NCI-H146 treated with DMSO at 0.1 percent for 48 hours (cell line): Measurements from ENCODE around the gene BCL6B.
"Not testable (repeated sequence)": the region's sequence is repeated elsewhere in the genome, so short reads cannot be mapped to it uniquely, and the experiment has no call there.

Experiments
- DNase-seq: peaks from one replicate; lab custom pipeline; 2025; ENCODE audit not compliant: unreplicated experiment; lab: John Stamatoyannopoulos, UW

Gene BCL6B, protein sequence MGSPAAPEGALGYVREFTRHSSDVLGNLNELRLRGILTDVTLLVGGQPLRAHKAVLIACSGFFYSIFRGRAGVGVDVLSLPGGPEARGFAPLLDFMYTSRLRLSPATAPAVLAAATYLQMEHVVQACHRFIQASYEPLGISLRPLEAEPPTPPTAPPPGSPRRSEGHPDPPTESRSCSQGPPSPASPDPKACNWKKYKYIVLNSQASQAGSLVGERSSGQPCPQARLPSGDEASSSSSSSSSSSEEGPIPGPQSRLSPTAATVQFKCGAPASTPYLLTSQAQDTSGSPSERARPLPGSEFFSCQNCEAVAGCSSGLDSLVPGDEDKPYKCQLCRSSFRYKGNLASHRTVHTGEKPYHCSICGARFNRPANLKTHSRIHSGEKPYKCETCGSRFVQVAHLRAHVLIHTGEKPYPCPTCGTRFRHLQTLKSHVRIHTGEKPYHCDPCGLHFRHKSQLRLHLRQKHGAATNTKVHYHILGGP

DNA sequence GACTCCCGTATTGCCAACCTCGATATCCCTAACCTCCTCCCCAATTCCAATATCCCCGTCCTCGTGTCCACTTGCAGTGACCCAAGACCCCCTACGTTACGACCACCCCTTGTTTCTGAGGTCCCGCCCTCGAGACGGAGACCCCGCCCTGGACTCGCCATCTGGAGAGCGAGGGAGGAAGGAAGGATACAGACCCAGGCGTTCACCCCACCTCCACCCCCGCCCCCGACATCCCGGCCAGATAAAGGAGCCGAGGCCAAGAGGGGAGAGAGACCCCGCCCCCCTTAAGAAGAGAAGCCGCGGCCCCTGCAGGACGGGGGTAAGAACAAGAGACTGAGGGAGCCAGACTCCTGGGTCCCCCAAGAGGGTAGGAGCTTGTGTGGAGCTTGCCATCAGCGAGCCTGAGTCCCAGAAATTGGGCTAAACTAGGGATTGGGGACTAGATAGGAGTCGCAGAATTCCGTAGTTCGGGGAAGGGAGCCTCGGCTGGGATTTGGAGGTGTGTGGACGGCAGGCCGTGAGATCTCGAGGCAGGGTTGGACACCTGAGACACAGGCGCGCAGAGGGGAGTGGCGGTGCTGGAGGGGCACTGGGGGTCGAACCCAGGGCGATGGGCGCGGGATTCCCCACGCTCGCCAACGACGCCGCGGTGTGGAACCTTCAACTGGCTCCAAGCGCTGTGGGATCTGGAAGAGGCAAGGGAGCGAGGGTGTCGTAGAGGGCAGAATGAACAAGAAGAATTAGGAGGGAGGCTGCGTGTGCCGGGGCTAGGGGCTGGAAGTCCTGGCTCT lies at the start of gene BCL6B:
Gene BCL6B (plus strand): TSS at position 270 of the 791 bp plus-strand sequence. CDS start 622 bp downstream, outside the sequence.
- DNase-seq = no peak

DNA sequence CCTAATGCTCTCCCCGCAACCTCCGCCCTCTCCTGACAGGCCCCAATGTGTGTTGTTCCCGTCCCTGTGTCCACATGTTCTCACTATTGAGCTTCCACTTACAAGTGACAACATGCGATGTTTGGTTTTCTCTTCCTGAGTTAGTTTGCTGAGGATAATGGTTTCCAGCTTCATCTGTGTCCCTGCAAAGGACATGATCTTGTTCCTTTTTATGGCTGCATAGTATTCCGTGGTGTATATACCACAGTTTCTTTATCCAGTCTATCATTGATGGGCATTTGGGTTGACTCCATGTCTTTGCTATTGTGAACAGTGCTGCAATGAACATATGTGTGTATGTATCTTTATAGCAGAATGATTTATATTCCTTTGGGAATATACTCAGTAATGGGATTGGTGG lies 43.4 kb upstream of the BCL6B start:
- not testable (repeated sequence) for DNase-seq

DNA sequence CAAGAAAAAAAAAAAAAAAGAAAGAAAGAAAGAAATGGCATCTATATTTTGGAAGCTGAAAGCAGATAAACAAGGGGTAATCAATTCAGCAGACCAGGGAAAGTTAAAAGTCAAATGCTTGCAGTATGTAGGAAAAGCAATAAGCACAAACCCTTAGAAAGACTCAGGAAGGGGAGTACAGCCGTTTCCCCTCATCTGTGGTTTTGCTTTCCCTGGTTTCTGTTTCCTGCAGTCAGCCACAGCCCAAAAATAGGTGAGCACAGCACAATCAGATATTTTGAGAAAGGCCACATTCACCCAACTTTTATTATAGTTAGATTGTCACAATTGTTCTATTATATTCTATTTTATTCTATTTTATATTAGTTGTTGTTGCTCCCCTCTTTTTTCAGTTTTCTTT lies 41.4 kb upstream of the BCL6B start:
- no peak for DNase-seq

DNA sequence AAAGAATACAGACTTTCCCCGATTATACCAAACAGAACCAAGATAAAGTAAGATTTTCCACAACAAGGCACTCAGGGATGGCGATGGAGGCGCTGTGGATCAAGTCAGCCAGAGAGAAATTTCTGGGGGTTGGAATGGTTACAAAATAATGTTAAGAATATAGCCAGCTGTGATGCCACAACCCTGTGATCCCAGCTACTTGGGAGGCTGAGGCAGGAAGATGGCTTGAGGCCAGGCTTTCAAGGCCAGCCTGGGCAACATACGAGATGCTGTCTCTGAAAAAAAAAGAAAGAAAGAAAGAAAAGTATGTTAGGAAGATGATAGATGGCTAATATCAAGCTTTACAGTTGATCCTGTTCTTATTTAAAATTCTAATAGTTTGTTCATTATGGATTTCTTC lies 37.6 kb upstream of the BCL6B start:
- no peak for DNase-seq

DNA sequence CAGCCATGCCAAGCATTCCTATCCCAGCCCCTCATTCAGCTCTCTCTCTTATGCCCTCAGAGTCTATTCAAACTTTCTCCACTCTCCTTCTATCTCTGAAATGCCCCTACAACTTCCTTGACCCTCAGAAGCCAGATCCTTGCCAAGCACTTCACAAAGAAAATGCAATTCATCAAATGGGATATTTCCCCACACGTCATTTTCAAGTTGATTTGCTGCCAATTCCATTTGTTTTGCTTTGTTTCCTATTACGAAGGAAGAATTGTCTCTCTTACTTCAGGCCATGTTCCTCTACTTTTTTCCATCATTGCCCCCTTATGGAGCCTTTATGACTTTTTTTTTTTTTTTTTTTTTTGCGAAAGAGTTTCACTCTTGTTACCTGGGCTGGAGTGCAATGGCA lies 36.2 kb upstream of the BCL6B start:
- no peak for DNase-seq

DNA sequence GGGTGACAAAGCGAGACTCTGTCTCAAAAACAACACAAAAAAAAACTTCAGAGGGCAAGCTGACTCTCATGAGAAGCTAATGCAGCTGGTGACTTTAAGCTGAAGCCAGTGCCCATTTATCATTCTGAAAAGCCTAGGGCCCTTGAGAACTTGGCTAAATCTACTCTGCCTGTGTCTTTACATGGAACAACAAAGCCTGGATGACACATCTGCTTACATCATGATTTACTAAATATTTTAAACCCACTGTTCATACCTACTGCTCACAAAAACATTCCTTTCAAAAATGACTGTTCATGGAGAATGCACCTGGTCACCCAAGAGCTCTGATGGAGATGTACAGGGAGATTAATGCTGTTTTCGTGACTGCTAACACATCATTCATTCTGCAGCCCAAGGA lies 33.1 kb upstream of the BCL6B start:
- DNase-seq = no peak

DNA sequence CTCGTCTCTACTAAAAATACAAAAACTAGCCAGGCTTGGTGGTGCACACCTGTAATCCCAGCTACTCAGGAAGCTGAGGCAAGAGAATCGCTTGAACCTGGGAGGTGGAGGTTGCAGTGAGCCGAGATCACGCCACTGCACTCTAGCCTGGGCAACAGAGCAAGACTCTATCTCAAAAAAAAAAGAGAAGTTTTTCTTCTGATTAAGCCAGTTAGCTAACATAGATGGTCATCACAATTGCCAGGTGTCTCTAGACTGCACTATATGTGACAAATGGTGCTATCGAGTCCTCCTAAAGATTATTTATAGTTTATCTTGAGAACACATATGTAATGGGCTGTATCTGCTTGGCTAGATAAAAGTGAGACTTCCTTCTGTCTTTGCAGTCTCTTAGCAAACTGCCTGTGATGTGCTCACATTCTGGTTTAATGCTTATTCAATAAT lies 29.2 kb upstream of the BCL6B start:
- DNase-seq = not testable (repeated sequence)

DNA sequence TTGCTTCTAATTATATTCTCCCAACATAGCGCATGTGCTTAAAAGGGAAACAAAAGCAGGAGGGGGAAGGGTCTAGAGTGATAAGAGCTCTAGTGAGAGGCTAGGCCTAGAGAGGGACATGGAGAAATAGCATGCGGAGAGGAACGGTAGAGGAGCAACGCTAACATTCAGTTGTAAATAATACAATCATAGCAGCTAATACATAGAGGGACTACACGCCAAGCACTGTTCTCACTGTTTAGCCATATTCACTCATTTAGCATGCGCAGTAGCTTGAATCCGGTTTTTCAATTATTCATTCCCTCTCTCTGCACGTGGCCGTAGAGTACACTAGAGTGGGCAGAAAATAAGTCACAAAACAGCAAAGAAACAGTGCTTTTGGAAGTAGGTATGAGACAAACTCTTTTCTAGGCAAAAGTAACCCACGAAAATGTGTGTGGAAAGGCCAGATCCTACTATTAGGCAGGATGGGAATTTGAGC lies 28.7 kb upstream of the BCL6B start:
- DNase-seq = no peak

DNA sequence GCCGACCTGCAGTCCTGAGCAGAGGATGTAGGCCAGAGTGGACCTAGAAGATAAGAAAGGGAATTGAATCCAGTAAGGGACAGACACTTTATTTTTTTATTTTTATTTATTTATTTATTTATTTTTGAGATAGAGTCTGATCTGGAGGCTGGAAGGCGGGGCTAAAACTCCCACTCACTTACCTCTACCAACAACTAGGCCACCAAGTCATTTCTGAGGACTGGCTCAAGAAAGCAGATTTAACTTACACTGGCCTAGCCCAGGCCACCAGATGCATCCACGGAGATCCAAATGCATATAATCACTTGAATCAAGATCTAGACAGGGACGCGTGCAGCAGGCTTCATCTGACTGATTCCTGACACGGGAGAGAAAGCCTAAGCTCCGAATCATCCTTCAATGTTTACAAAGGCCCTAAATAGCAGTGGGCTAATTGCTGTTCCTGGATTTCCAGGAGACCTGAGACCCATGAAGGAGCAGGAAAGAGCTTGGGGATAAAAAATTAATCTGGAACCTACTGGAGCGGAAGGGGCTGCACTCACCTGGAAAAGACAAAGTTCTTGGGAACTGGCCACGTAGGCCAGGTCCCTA lies 28.1 kb upstream of the BCL6B start:
- no peak for DNase-seq

DNA sequence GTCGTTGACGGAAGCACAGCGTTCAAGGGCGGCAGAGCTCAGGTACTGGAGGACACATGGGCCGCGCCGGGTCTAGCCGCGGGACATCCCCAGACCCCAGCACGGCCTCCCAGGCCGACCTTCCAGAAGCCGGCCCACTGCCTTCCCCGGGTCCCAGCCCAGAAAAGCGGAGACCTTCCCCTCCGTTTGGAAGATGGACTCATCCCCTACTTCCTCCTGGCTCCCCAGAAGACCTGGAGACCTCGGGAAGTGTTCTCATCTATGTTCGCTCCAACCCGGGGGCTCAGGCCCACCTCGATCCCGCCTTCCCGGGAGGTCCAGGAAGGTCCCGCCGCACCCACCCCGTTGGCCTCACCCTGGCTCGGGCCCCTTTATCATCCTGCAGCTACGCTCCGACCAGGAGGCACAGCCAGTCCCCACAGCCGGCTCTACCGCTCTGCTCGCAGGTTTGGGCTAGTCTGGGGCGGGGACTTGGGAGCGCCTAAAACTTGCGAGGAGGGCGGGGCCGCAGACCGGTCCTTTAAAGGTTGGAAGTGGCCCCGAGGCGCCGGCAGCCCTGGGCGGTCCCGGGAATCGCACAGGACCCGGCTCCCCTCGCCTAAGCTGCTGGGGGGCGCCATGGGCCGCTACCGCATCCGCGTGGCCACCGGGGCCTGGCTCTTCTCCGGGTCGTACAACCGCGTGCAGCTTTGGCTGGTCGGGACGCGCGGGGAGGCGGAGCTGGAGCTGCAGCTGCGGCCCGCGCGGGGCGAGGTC lies 27.2 kb upstream of the BCL6B start, which contains the start of gene ALOX12:
Gene ALOX12 (plus strand): TSS at position 550 of the 756 bp plus-strand sequence. CDS start 69 bp downstream, at position 619.
- DNase-seq = no peak

DNA sequence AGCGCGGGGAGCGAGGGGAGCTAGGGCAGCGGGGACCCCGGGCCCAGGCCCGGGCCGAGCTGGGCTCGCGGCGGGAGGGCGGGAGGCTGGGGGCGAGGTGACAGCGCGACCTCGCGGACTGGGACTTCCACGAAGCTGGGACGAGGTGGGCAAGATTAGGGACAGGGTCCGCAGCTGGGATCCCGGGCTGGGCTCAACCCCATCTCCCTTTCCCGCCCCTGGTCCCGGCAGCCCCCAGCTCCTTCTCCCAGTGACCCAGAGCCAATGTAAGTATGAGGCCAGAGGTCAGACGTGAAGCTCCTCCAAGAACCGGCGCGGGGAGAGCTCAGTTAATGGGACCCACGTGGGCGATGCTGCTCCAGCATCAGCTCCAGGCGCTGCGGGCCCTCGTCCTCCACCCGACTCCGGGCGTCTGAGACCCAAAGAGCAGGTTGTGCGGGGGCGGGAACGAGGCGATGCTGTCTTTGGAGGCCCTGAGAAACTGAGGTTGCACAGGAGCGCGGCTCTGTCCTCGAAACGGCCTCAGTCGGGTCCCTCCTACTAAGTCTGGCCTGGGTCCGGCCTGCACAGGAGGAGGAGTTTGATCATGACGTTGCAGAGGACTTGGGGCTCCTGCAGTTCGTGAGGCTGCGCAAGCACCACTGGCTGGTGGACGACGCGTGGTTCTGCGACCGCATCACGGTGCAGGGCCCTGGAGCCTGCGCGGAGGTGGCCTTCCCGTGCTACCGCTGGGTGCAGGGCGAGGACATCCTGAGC lies 26.4 kb upstream of the BCL6B start:
- no peak for DNase-seq

DNA sequence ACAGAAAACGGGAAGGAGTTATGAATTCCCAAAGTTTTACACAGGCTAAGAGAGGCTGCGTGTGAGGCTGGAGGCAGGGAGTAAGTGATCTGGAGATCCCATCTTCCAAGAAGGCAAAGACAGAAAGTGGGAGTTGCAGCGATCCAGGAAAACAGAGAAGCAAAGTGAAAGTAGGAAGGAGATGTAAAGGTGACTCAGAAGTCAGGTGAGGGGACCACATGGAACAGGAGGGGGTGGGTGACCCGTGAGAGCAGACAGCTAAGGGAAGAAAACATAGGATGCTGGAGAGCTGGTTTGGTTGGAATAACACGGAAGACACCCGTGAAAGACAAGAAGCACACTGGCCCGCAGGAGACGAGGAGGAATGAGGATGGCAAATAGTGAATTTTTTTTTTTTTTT lies 25.7 kb upstream of the BCL6B start:
- no peak for DNase-seq

DNA sequence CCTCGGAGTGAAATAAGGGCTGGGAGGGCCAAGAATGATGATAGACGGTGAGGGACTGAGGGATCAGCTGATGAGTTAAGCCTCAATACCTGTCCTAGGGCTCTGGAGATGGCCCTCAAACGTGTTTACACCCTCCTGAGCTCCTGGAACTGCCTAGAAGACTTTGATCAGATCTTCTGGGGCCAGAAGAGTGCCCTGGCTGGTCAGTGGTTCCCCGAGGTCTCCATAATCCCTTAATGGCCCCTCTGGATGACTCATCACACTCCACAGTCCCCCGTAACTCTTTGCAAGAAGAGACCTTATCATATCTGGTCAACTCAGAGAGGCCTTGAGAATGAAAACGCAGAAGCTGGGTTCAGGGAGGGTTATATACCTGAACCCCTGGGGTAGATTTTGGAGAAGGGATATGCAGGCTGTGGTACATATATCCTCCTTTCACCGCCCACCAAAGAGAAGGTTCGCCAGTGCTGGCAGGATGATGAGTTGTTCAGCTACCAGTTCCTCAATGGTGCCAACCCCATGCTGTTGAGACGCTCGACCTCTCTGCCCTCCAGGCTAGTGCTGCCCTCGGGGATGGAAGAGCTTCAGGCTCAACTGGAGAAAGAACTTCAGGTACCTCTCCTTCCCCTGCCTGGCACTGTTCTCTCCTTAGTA lies 23.9 kb upstream of the BCL6B start:
- no peak for DNase-seq

DNA sequence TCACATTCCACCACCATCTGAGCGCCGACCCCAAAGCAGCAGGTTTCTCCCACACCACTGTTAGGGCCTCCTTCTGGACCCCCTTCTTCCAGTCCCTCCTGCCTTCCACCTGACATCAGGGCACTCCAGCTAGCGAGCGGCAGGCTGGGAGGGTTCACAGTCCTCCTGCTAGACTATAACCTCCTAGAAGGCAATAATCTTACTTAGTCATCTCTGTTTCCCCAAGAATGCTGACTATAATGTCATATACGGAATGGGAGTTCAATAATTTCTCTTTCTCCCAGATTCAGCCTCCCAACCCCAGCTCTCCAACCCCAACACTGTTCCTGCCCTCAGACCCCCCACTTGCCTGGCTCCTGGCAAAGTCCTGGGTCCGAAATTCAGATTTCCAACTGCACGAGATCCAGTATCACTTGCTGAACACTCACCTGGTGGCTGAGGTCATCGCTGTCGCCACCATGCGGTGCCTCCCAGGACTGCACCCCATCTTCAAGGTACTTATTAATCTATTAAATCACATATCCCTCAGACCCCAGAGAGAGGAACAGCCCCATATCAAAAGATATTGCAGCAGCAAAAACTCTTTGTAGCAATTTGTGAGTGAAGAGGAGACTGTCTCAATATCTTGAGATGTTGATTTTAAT lies 21.4 kb upstream of the BCL6B start:
- no peak for DNase-seq

DNA sequence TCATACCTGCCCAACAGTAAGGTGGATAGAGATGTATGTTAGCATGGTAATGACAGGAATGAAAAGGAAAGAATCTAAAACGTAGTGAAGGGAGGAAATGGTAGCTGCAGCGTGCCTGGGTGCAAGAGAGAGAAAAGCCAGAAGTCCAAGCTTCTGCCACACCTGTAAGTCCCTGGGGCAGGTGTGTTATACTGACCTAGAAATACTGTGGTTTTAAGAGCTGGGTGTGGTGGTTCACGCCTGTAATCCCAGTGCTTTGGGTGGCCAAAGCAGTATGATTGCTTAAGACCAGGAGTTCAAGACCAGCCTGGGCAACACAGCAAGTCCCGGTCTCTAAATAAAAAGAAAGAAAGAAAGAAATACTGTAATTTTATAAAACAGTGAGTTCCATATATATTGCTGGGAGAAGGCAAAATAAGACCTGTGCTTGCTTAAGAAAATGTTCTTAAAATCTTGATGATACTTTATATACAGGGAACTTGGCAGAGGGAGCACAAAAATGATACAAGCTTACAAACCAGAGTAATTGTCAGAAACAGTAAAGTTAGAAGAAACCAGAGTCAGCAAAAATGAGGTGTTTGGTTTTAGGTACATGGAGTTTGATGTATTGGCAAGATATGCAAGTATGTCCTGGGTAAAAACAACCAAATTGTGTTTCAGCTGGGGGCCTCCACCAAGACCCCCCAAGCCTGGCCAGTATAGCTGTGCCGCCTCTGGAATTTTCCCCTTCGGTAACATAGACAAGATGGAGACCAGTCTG lies 20.4 kb upstream of the BCL6B start:
- no peak for DNase-seq

DNA sequence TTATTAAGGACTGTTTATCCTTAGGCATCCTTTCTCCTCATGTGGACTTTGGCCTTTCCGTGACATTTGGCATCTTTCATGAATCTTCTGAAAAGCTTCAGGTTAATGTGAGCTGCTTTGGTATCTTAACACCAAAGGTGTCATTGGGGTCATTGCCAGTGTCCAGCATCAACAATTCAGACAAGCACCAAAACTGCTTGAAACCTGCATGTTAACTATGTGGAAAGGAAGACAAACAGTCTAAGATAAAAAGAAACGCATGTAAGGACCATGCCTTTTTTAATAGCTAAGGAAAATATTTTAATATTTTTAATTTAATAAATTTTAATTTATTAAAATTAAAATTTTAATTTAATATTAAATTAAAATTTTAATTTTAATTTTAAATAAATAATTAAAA lies 19.1 kb upstream of the BCL6B start:
- no peak for DNase-seq

DNA sequence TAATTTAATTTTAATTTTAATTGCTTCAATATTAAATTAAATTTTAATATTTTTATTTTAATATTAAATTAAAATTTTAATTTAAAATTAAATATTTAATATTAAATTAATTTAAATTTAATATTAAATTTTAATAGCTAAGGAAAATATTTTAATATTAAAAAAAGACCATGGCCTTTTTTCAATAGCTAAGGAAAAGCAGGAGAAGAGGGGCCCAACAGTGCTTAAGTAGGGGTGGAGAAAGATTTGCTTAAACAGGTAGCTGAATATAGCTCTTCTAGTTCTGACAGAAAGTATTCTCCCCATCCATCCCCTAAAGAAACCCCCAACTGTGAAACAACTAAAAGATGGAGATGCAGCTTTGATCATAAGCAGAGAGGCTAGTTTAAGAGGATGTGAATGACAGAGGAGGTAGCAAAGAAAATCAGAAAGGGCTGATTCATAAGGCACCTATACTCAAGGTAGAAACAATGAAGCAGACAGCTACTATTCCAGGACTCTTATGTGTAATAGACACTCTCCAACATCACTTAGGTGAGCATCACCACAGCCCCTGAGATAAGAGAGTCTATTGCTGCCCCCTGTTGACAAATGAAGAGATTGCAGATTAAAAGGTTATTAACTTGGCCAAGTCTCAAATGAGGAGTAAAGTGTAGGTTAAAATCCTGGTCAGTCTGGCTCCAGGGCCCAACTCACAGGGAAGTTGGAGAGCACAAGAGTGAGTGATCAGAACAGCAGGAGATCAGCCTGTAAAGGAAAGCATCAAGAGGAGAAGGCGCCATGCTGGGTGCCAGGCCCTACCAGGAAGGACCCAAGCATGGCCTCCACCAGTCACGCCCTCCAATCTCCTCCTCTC lies 18.2 kb upstream of the BCL6B start:
- DNase-seq = peak; percentile 70
